ENCODE results near the gene ARNT2.

The ARNT2 gene

DNA sequence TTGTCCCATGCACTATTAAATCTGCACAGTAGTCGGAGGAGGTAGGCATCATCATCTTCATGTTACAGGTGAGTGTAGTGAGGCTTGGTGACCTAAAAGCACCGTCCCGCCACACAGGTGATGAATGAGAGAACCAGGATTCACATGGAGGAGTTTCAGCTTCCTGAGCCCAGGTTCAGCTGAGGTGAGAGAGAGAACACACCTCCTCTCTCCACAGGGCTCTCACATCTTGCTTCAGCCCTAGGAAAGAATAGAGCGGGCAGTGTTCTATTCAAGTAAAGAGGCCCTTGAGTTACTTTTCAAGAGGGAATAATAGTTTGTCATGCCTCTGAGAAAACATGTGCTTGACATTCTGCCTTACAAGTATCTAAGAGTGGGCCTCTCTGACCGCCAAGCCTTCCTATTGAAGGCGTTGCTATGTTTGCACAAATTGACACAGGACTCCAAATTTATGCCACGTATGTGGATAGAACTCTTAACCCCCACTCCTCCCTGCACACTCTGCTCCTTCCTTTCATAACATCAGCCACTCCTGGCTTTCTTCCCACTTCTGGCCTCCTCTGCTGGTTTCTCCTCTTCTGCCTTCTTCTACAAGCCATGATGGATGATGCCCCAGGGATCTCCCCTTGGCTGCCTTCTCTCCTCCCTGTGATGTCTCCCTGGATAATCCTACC is 152.6 kb downstream of the ARNT2 start:
- DNase-seq (ENCODE audit: low spot score): no peak

GRCh38 chr15:80557441-80558234 is 153.5 kb downstream of the ARNT2 start:
- no peak for DNase-seq (ENCODE audit: low spot score)

GRCh38 chr15:80558631-80559319 is 154.6 kb downstream of the ARNT2 start:
- DNase-seq (ENCODE audit: low spot score): no peak

DNA sequence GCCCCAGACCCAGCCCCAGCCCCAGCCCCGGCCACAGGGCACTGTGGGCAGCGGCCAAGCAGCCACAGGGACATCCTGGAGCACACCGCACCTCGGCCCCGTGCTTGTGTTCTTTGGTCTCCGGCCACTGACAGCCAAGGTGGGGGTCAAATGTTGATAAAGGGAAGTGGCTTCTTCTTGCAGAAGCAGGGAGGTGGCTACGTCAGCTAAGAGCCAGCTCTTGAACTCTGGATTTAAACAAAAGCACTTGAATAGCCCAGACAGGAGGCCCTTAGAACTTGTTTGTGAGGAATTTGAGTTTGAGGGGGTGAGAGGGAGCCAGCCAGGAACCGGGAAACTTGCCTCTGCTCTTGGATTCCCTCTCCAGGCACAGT is 155.1 kb downstream of the ARNT2 start:
- no peak for DNase-seq (ENCODE audit: low spot score)

- no peak for DNase-seq (ENCODE audit: low spot score)
Measured at GRCh38 chr15:80559761-80560160, 155.6 kb downstream of the ARNT2 start.

- no peak for DNase-seq (ENCODE audit: low spot score)
Measured at GRCh38 chr15:80560601-80561400, 156.6 kb downstream of the ARNT2 start.

GRCh38 chr15:80561500-80561899 is 157.3 kb downstream of the ARNT2 start:
- DNase-seq (ENCODE audit: low spot score): no peak

DNA sequence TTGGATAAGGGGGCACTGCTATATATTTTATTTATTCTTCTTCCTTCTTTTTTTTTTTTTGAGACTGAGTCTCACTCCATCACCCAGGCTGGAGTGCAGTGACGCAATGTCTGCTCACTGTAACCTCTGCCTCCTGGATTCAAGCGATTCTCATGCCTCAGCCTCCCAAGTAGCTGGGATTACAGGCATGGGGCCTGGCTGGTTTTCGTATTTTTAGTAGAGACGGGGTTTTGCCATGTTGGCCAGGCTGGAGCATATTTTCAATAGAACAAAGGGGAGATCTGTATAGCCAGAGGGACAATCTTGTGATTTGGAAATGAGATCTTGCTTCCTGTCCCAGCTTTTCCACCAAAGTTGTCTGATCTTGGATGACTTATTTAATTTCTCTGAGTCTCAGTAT is 157.9 kb downstream of the ARNT2 start:
- no peak for DNase-seq (ENCODE audit: low spot score)

- no peak for DNase-seq (ENCODE audit: low spot score)
Measured at GRCh38 chr15:80562846-80563245, 158.7 kb downstream of the ARNT2 start.

DNA sequence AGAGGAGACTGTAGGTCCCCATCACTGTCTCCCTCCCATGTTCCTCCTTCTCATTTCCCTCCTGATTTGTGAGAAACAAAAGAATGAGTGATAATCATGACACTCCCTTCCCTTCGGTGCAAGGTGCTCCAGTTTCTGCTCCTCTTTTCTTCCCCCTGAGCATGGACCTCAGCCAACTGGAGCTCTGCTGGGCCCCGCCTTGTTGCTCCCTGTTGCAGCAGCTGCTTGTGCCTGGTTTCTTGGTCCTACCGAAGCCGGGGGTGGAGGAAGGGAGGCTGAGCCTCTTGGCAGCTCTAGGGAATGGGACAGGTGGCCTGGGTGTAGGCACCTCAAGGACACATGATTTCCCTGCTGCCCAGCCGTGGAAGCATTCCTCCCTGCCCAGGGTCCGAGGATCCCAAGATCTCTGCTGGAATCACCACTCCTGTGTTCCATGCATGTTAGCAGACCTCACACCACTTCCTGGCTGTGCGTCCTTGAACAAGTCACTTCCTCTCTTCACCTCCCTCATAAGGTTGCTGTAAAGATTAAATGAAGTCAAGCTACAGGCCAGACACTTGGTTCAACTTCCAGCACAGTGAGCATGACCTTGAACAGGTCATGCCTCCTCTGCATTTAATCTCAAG is 159.3 kb downstream of the ARNT2 start:
- DNase-seq (ENCODE audit: low spot score): no peak

GRCh38 chr15:80564056-80564455 is 159.9 kb downstream of the ARNT2 start:
- DNase-seq (ENCODE audit: low spot score): no peak

GRCh38 chr15:80565398-80565797 is 161.2 kb downstream of the ARNT2 start:
- no peak for DNase-seq (ENCODE audit: low spot score)

GRCh38 chr15:80565988-80566387 is 161.8 kb downstream of the ARNT2 start:
- no peak for DNase-seq (ENCODE audit: low spot score)

DNA sequence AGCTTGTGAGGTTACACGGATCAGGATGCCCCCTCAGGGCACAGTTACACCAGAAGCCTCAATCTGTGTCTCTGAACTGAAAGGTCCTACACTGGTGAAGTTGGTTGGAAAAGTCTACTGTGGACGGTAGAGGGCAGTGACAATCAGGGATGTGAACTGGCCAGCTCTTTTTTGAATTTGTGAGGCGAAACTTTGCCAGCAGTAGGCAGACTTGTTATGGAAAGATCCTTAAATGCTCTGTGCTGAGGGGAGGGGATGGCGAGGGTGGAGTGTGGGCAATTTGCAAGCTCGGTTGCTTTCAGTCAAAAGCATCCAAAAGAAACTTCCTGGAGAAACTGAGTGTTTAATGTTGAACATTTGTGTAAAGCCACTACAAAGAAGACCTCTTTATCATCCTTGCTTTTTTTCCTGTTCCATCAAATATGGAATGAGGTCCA is 163.6 kb downstream of the ARNT2 start:
- peak; percentile 13 for DNase-seq (ENCODE audit: low spot score)

DNA sequence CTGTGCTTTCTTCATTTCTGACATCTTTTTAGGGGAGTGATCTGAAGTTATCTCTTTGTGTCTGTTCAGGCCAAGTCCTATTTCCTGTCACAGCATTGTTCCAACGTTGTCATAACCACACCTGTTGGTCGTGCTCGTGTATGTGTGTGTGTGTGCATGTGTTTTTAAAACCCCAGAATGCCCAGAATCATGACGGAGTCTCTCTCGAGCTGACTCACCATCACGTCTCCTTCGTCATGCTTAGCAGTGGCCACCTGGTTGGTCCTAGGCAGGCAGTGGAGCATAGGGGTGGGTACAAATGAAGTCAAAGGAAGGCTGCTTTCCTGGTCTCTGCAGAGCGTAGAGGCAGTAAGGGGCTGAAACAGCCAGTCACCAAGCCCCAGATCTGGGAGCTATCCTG is 164.1 kb downstream of the ARNT2 start:
- no peak for DNase-seq (ENCODE audit: low spot score)

DNA sequence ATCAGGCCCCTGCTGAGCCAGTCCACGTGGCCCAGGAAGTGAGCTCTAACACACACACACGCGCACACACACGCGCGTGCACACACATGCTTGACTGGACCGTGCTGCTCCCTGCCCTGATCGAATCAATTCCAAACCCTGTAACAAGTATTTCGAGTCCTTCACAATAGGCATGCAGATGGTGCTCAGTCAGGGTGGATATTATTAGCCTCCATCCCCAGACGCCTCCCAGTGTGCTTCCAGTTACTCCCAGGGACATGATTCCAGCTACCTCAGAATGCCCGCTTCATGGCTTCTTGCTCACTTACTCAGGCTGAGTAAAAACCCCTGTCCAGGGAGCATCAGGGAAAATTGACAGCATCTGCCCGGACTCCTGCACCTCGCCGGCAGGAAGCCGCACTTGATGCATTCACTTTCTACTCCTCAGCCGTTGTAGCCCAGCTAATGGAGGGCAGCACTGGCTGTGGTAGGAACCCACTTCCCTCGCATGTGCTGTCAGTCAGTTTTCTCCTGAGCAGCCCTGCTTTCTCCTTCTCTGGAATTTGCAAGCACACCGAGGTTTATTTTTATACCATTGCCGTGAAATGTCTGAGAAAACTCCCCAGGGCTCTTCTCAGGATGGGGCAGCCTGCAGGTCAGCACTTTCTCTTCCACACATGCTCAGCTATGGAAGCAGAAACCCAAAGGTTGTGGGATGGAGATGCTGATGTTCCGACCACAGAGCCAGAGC is 164.9 kb downstream of the ARNT2 start:
- DNase-seq (ENCODE audit: low spot score): no peak

- DNase-seq (ENCODE audit: low spot score): no peak
Measured at GRCh38 chr15:80569656-80570055, 165.5 kb downstream of the ARNT2 start.

- DNase-seq (ENCODE audit: low spot score): no peak
Measured at GRCh38 chr15:80570553-80570952, 166.4 kb downstream of the ARNT2 start.

DNA sequence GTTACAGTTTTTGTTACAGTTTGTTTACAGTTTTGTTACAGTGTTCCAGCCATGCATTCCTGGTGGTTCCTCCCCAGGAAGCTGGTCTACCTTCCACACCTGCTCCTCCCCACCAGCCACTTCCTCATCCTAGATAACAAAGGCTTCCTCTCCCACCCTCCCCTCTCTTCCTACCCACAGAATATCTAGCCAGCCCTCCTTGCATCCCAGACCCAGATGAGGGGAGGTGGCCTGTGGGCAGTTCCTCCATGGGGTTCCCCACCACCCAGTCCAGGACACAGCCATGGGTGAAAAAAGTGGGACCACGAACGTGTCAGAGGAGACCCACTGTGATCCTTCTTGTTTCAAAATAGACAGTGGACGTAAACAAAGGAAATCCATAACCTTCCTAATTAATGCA is 168.2 kb downstream of the ARNT2 start:
- DNase-seq (ENCODE audit: low spot score): no peak

- no peak for DNase-seq (ENCODE audit: low spot score)
Measured at GRCh38 chr15:80573606-80574005, 169.4 kb downstream of the ARNT2 start.

GRCh38 chr15:80574590-80574989 is 170.4 kb downstream of the ARNT2 start:
- no peak for DNase-seq (ENCODE audit: low spot score)

All from CD4-positive, alpha-beta T cell treated with Interleukin-6 at 100 ng/mL for 8 hours (primary cell).